BJ (cell line): ENCODE measurements around the gene SCAMP2. TPM values are rescaled to one million over a fixed set of nuclear protein-coding genes. Genes with fewer than 3 reads are reported as not detected.
A peak's percentile ranks its signal among the peaks of the same experiment; 100 is the strongest.

Experiments used
- CTCF ChIA-PET: fragments of 350-600 bp; formaldehyde crosslinking; extraction: SDS; loops from one replicate; lab custom pipeline; 2021; ENCODE audit warnings: antibody characterized with exemption, inconsistent platforms; lab: Yijun Ruan, JAX
- POLR2A ChIA-PET: fragments of 300-600 bp; sonication (Branson Sonifier 250); formaldehyde crosslinking; extraction: SDS; loops from one replicate; lab custom pipeline; 2021; ENCODE audit warnings: antibody characterized with exemption; lab: Charles Lee
- DNase-seq: peaks from one replicate; pipeline ENCODE4 v3.0.0-alpha.2; 2011; ENCODE audit warnings: low read depth
- H3K27me3 ChIP-seq: 2 replicates; pipeline ENCODE4 v1.6.0; 2011; ENCODE audit warnings: low read length; ENCODE audit not compliant: control insufficient read depth, insufficient read depth
- H3K36me3 ChIP-seq: 2 replicates; pipeline ENCODE4 v1.5.1; 2011; ENCODE audit warnings: low read length; ENCODE audit not compliant: control insufficient read depth, insufficient read depth
- H3K4me3 ChIP-seq: 2 replicates; pipeline ENCODE4 v1.5.1; 2011; ENCODE audit warnings: low read depth, mild to moderate bottlenecking, control low read depth, low read length
- CTCF ChIP-seq: IDR thresholded peaks from 2 replicates; pipeline ENCODE4 v1.5.1; 2011; ENCODE audit warnings: low read depth, mild to moderate bottlenecking, control low read depth, inconsistent platforms, low read length, moderate library complexity; ENCODE audit not compliant: insufficient read depth
- polyA plus RNA-seq: library from polyadenylated mRNA; depleted of rRNA; stranded (reverse); fragments of >200 nt; gene quantifications from 2 replicates; pipeline ENCODE4 v1.2.3, GENCODE V29; 2011

SCAMP2 gene
- polyA plus RNA-seq, 1 experiment, result 192 TPM

DNA sequence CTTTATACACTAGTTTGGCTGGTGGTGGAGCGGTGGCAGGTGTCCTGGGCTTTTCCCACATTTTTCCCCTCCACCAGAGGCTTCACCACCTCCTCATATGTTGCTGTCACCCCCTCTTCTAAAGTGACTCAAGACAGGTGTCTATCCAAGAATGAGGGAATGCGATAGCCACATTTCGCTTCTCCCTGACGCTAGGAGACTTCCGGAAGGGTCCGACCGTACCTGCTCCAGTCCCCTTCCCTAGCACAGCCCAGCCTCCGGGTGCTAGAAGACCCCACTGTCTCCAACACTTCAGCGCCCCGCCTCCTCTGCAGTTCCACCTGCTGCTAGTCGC lies 496 bp downstream of the SCAMP2 start:
- Histone ChIP-seq H3K27me3 (peaks cover 3% of the 10 kb centered on the region; the same call in 1 of the 2 replicates), H3K36me3 (peaks cover 2% of the 10 kb centered on the region; the same call in 1 of the 2 replicates), H3K4me3 (peak overlapping the region; percentile 85)
- no peak for DNase-seq
- no peak for TF ChIP-seq CTCF
- ChIA-PET POLR2A (no interaction called here), CTCF (interaction anchor here (1.6 kb wide), 1 partner anchor 16 kb away, joined by 7 read pairs; the partner anchor contains the start of gene MPI)

DNA sequence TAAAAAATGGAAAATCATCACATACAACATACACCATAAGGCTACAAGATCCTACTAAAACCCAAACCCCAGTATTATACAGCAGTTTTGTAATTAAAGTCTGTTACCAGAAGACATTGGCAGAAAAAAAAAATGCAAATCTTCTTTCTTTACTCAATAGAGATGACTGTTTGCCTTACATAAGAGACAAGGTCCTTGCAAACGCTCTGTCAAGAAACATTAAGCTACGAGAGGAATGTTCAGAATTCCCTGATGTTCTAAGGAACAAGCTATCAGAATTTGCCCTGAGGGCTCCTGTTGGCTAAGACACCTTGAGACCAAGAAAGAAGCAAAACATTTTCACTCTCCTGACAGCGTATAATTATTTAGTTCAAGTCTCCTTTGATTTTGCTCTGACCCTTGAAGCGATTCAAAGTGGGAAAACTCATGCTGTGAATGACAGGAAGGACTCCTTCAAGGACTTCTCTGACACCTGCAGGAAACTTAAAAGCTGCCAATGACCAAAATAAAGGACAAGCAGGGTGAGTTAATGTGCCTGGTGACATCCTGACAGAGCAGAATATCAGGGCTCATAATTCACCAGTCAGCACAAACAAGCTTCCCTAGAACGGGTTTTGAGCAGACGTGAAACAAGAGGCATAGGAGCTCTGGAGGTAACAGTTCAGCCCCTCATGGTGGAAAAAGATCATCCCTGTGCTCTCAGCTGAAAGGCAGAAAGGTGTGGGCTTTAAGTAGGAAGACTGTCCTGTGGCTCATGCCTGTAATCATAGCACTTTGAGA lies 2.5 kb downstream of the SCAMP2 start:
- ChIA-PET CTCF (interaction anchor here (0.7 to 3.5 kb wide), 6 partner anchors 12 to 363 kb away, joined by 3 to 10 read pairs (median 5); no protein-coding TSS in a partner anchor), POLR2A (interaction anchor here (0.5 kb wide), 1 partner anchor 24 kb away, joined by 3 read pairs; no protein-coding TSS in a partner anchor)
- H3K27me3 ChIP-seq, result no peaks in the 10 kb centered on the region
- H3K36me3 ChIP-seq, result peaks cover 2% of the 10 kb centered on the region; the same call in 1 of the 2 replicates
- DNase-seq, result no peak
- TF ChIP-seq CTCF, result no peak
- H3K4me3 ChIP-seq, result no peak overlapping the region

- no peaks in the 10 kb centered on the region for H3K27me3 ChIP-seq
- H3K4me3 ChIP-seq, result no peak overlapping the region
- H3K36me3 ChIP-seq, result peaks cover 2% of the 10 kb centered on the region; the same call in 1 of the 2 replicates
- CTCF ChIA-PET, result interaction anchor here (0.7 to 3.5 kb wide), 6 partner anchors 11 to 99 kb away, joined by 3 to 10 read pairs (median 4); no protein-coding TSS in a partner anchor
- TF ChIP-seq CTCF, result no peak
- POLR2A ChIA-PET, result interaction anchor here (0.5 to 0.6 kb wide), 3 partner anchors 14 to 664 kb away, joined by 3 to 5 read pairs (median 3); partner anchors contain the start of gene MPI
- no peak for DNase-seq
Observed at GRCh38 chr15:74869726-74870407, 3.3 kb downstream of the SCAMP2 start.

- DNase-seq, result no peak
- POLR2A ChIA-PET, result interaction anchor here (0.5 to 0.6 kb wide), 3 partner anchors 13 to 664 kb away, joined by 3 to 5 read pairs (median 3); partner anchors contain the start of gene MPI
- Histone ChIP-seq H3K27me3 (no peaks in the 10 kb centered on the region), H3K4me3 (no peak overlapping the region), H3K36me3 (peaks cover 2% of the 10 kb centered on the region; the same call in 1 of the 2 replicates)
- CTCF ChIA-PET, result interaction anchor here (0.7 to 3.5 kb wide), 5 partner anchors 10 to 98 kb away, joined by 3 to 10 read pairs (median 5); no protein-coding TSS in a partner anchor
- no peak for TF ChIP-seq CTCF
Observed at GRCh38 chr15:74869372-74869725, 3.8 kb downstream of the SCAMP2 start.

DNA sequence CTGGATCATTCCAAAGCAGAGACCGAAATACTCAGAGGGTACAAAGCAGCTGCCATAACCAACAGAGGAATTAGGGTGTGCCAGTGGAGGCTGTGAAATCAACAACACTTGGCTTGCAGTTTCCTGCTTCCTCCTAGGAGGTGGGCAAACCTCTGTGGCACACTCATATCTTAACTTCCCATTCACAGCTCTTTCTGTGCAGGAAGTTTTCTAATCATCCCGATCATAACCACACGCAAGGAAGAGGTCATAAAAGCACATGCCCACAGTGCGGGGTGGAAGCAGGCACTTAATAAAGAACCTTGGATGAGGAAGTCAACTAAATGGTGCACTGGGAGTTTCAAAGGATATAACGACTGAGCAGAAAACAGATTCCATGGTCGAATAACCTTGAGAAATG lies 5.1 kb downstream of the SCAMP2 start:
- DNase-seq, result no peak
- no peak for TF ChIP-seq CTCF
- CTCF ChIA-PET, result interaction anchor here (1.0 to 3.5 kb wide), 3 partner anchors 9 to 32 kb away, joined by 3 to 10 read pairs (median 3); no protein-coding TSS in a partner anchor

More for the DNA sequence above, 5.1 kb downstream of the SCAMP2 start:
- Histone ChIP-seq H3K4me3 (no peak overlapping the region), H3K27me3 (no peaks in the 10 kb centered on the region), H3K36me3 (peaks cover 3% of the 10 kb centered on the region; the same call in 1 of the 2 replicates)
- POLR2A ChIA-PET, result no interaction called here
